Neural progenitor cell (in vitro differentiated cells): ENCODE measurements around the gene CPXM2.

Experiments used
- EZH2 ChIP-seq: fragments of 200-600 bp; sonication (generic); IDR thresholded peaks from 2 replicates; pipeline ENCODE4 v1.6.1; 2017; ENCODE audit warnings: antibody characterized with exemption, mild to moderate bottlenecking, moderate library complexity
- EZH2phosphoT487 ChIP-seq: fragments of 200-600 bp; sonication (generic); IDR thresholded peaks from 2 replicates; pipeline ENCODE4 v1.6.1; 2017; ENCODE audit warnings: antibody characterized with exemption
- TF ChIP-seq, protein P1 (sequence below): fragments of 200-600 bp; sonication (generic); IDR thresholded peaks from 2 replicates; pipeline ENCODE4 v1.5.1; 2017; ENCODE audit warnings: antibody characterized with exemption, mild to moderate bottlenecking

GRCh38 chr10:123761038-123761428 is 130.6 kb downstream of the CPXM2 start:
- TF ChIP-seq, protein P1, sequence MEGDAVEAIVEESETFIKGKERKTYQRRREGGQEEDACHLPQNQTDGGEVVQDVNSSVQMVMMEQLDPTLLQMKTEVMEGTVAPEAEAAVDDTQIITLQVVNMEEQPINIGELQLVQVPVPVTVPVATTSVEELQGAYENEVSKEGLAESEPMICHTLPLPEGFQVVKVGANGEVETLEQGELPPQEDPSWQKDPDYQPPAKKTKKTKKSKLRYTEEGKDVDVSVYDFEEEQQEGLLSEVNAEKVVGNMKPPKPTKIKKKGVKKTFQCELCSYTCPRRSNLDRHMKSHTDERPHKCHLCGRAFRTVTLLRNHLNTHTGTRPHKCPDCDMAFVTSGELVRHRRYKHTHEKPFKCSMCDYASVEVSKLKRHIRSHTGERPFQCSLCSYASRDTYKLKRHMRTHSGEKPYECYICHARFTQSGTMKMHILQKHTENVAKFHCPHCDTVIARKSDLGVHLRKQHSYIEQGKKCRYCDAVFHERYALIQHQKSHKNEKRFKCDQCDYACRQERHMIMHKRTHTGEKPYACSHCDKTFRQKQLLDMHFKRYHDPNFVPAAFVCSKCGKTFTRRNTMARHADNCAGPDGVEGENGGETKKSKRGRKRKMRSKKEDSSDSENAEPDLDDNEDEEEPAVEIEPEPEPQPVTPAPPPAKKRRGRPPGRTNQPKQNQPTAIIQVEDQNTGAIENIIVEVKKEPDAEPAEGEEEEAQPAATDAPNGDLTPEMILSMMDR = no peak
- no peak for TF ChIP-seq EZH2
- TF ChIP-seq EZH2phosphoT487 = no peak
